DMS79 (cell line): ENCODE data around the gene FAM174C.
A peak's percentile ranks its signal among the peaks of the same experiment; 100 is the strongest.

ENCODE experiments used
- DNase-seq: peaks from one replicate; lab custom pipeline; 2025; lab: John Stamatoyannopoulos, UW

Gene FAM174C

GRCh38 chr19:1322198-1322981 lies 47.1 kb downstream of the FAM174C start:
- no peak for DNase-seq

GRCh38 chr19:1324249-1324805 lies 49.0 kb downstream of the FAM174C start:
- DNase-seq: no peak

- peak; percentile 51 for DNase-seq
These were observed 49.7 kb downstream of the FAM174C start for GRCh38 chr19:1324806-1325567.

- DNase-seq: no peak
These were observed 50.4 kb downstream of the FAM174C start for GRCh38 chr19:1325568-1326294.

- DNase-seq: no peak
These were observed 51.8 kb downstream of the FAM174C start for GRCh38 chr19:1327125-1327524.
